Thyroid gland (tissue), 4 donors: Measurements from ENCODE around the gene MT1HL1. TPM values are rescaled to one million over a fixed set of nuclear protein-coding genes. Genes with fewer than 3 reads are reported as not detected.
A peak's percentile ranks its signal among the peaks of the same experiment; 100 is the strongest.

Experiments
- DNase-seq, 2 donors: peaks; one replicate each; pipeline ENCODE4 v3.0.0-alpha.2; 2019
- H3K27ac ChIP-seq, 3 donors: fragments of 200-600 bp; sonication (generic); 1 replicate in 2 of 3; 2 replicates in 1 of 3; pipeline ENCODE4 v1.5.1; 2016 to 2019; ENCODE audit warnings: mild to moderate bottlenecking in 1 of 3, moderate library complexity in 1 of 3
- H3K27me3 ChIP-seq: fragments of 200-600 bp; sonication (generic); one replicate; pipeline ENCODE4 v1.5.1; 2019
- H3K36me3 ChIP-seq, 2 donors: fragments of 200-600 bp; sonication (generic); one replicate each; pipeline ENCODE4 v1.5.1; 2016 to 2019
- H3K4me1 ChIP-seq, 2 donors: fragments of 200-600 bp; sonication (generic); one replicate each; pipeline ENCODE4 v1.5.1; 2017 to 2019
- H3K4me3 ChIP-seq, 3 donors: fragments of 200-600 bp; sonication (generic); replicated peaks in 1 of 3; 1 replicate in 2 of 3; 2 replicates in 1 of 3; pipeline ENCODE4 v1.5.1; 2016; ENCODE audit warnings: mild to moderate bottlenecking in 1 of 3
- H3K9me3 ChIP-seq: fragments of 200-600 bp; sonication (generic); one replicate; pipeline ENCODE4 v1.5.1; 2017
- CTCF ChIP-seq, 6 experiments: fragments of 200-600 bp in 3 of 6; fragments of 450-650 bp in 3 of 6; sonication (generic) in 3 of 6; IDR thresholded peaks; one replicate each; pipeline ENCODE4 v1.5.1; 2016 to 2019; ENCODE audit warnings: antibody characterized with exemption in 6 of 6, mild to moderate bottlenecking in 2 of 6, inconsistent platforms in 1 of 6, moderate library complexity in 1 of 6
- POLR2A ChIP-seq, 2 donors: fragments of 450-650 bp; IDR thresholded peaks; one replicate each; pipeline ENCODE4 v1.6.1; 2017; ENCODE audit warnings: antibody characterized with exemption in 2 of 2, mild to moderate bottlenecking in 2 of 2, moderate library complexity in 1 of 2
- WGBS, 2 donors: methylation state at CpG; one replicate each; pipeline ENCODE4 v1.1.5; 2017; 5-methylcytosine and 5-hydroxymethylcytosine counted together
- intact Hi-C: fragments of 100-400 bp; cut with DNase I; formaldehyde crosslinking; loops from one replicate; pipeline ENCODE4 v1.15.1; 2023
- total RNA-seq, 4 donors: library from RNA; depleted of rRNA; stranded (reverse); fragments of >200 nt; gene quantifications; one replicate each; pipeline ENCODE4 v1.2.3, GENCODE V29; 2016

The MT1HL1 gene
- total RNA-seq, 4 donors from 2014 or later = not detected

- Histone ChIP-seq H3K4me1 (no peaks in the 10 kb centered on the region), H3K4me3 (no peak overlapping the region), H3K36me3 (no peaks in the 10 kb centered on the region), H3K27ac (no peak overlapping the region), H3K27me3 (no peaks in the 10 kb centered on the region), H3K9me3 (no peaks in the 10 kb centered on the region)
- no peak for TF ChIP-seq POLR2A (IDR thresholded peaks at IDR 0.05)
- no peak for TF ChIP-seq CTCF (IDR thresholded peaks at IDR 0.05)
- no peak for DNase-seq
- intact Hi-C loops = loop anchor here (10.0 kb wide), 2 partner anchors 352 to 532 kb away; no protein-coding TSS in a partner anchor
- 86 to 95% methylated on average over 4 of the region's 4 CpGs for WGBS, 2 donors
Measured at GRCh38 chr1:237033061-237033460, 28.8 kb upstream of the MT1HL1 start.

- Histone ChIP-seq H3K4me1 (no peaks in the 10 kb centered on the region), H3K4me3 (no peak overlapping the region), H3K27ac (no peak overlapping the region), H3K27me3 (no peaks in the 10 kb centered on the region), H3K9me3 (no peaks in the 10 kb centered on the region), H3K36me3 (no peaks in the 10 kb centered on the region)
- TF ChIP-seq POLR2A (IDR thresholded peaks at IDR 0.05) (no peak), CTCF (IDR thresholded peaks at IDR 0.05) (no peak)
- DNase-seq = no peak
- WGBS, 2 donors = 52 to 63% methylated on average over 7 of the region's 7 CpGs
- intact Hi-C loops = loop anchor here (10.0 kb wide), 2 partner anchors 353 to 533 kb away; no protein-coding TSS in a partner anchor
Measured at GRCh38 chr1:237032029-237032428, 27.8 kb upstream of the MT1HL1 start.

- Histone ChIP-seq H3K4me1 (no peaks in the 10 kb centered on the region), H3K27ac (no peak overlapping the region), H3K27me3 (no peaks in the 10 kb centered on the region), H3K36me3 (no peaks in the 10 kb centered on the region), H3K4me3 (no peak overlapping the region), H3K9me3 (no peaks in the 10 kb centered on the region)
- WGBS, 2 donors = 62 to 66% methylated on average over 4 of the region's 4 CpGs
- peak in 1 of 2 donors; percentile 41 for DNase-seq
- TF ChIP-seq CTCF (IDR thresholded peaks at IDR 0.05) (no peak), POLR2A (IDR thresholded peaks at IDR 0.05) (no peak)
- intact Hi-C loops = loop anchor here (10.0 kb wide), 2 partner anchors 353 to 533 kb away; no protein-coding TSS in a partner anchor
Measured at GRCh38 chr1:237031480-237031879, 27.2 kb upstream of the MT1HL1 start.

- TF ChIP-seq POLR2A (IDR thresholded peaks at IDR 0.05) (no peak), CTCF (IDR thresholded peaks at IDR 0.05) (no peak)
- Histone ChIP-seq H3K4me1 (no peaks in the 10 kb centered on the region), H3K9me3 (no peaks in the 10 kb centered on the region), H3K27me3 (no peaks in the 10 kb centered on the region), H3K36me3 (no peaks in the 10 kb centered on the region), H3K27ac (no peak overlapping the region), H3K4me3 (no peak overlapping the region)
- intact Hi-C loops = loop anchor here (10.0 kb wide), 2 partner anchors 355 to 535 kb away; no protein-coding TSS in a partner anchor
- 84% methylated on average over 9 of the region's 9 CpGs for WGBS, 2 donors
- DNase-seq = no peak
Measured at GRCh38 chr1:237029850-237030535, 25.8 kb upstream of the MT1HL1 start.

GRCh38 chr1:237029240-237029639 is 25.0 kb upstream of the MT1HL1 start:
- H3K27ac ChIP-seq = no peak overlapping the region
- intact Hi-C loops = no loop called here
- no peak for DNase-seq
- H3K36me3 ChIP-seq = no peaks in the 10 kb centered on the region
- no peaks in the 10 kb centered on the region for H3K27me3 ChIP-seq
- TF ChIP-seq POLR2A (IDR thresholded peaks at IDR 0.05) = no peak
- no peaks in the 10 kb centered on the region for H3K9me3 ChIP-seq
- no peaks in the 10 kb centered on the region for H3K4me1 ChIP-seq
- 86 to 91% methylated on average over 3 of the region's 3 CpGs for WGBS, 2 donors
- H3K4me3 ChIP-seq = no peak overlapping the region
